Astrocyte (in vitro differentiated cells and primary cell): ENCODE results near the gene CYP2R1. TPM values are rescaled to one million over a fixed set of nuclear protein-coding genes. Genes with fewer than 3 reads are reported as not detected.

Source experiments
- DNase-seq: peaks from one replicate; pipeline ENCODE4 v3.0.0-alpha.2; 2010; ENCODE audit warnings: low read depth
- FAIRE-seq: peaks from 2 replicates; lab custom pipeline; 2011; peaks lifted over from hg19 to GRCh38; lab: Jason Lieb, UNC
- H2AFZ ChIP-seq: 2 replicates; pipeline ENCODE4 v1.6.0; 2012; ENCODE audit warnings: low read depth, low read length, inconsistent platforms
- H3K27ac ChIP-seq: 2 replicates; pipeline ENCODE4 v1.5.1; 2011; ENCODE audit warnings: low read depth, low read length, inconsistent platforms
- H3K27me3 ChIP-seq: 2 replicates; pipeline ENCODE4 v1.6.0; 2011; ENCODE audit warnings: low read length, inconsistent platforms; ENCODE audit not compliant: insufficient read depth
- H3K36me3 ChIP-seq: 2 replicates; pipeline ENCODE4 v1.5.1; 2011; ENCODE audit warnings: low read length, inconsistent platforms; ENCODE audit not compliant: insufficient read depth
- H3K4me1 ChIP-seq: 2 replicates; pipeline ENCODE4 v1.5.1; 2011; ENCODE audit warnings: low read length, inconsistent platforms; ENCODE audit not compliant: insufficient read depth
- H3K4me2 ChIP-seq: 2 replicates; pipeline ENCODE4 v1.6.0; 2012; ENCODE audit warnings: low read length, inconsistent platforms
- H3K4me3 ChIP-seq: 2 replicates; pipeline ENCODE4 v1.5.1; 2011; ENCODE audit warnings: low read depth, mild to moderate bottlenecking, low read length, inconsistent platforms; ENCODE audit not compliant: insufficient read depth
- H3K79me2 ChIP-seq: 2 replicates; pipeline ENCODE4 v1.6.0; 2012; ENCODE audit warnings: mild to moderate bottlenecking, low read length, inconsistent platforms; ENCODE audit not compliant: insufficient read depth
- H3K9ac ChIP-seq: 2 replicates; pipeline ENCODE4 v1.6.0; 2012; ENCODE audit warnings: mild to moderate bottlenecking, low read length, inconsistent platforms
- H3K9me3 ChIP-seq: 2 replicates; pipeline ENCODE4 v1.5.1; 2012; ENCODE audit warnings: low read depth, mild to moderate bottlenecking, low read length, inconsistent platforms; ENCODE audit not compliant: insufficient read depth
- H4K20me1 ChIP-seq: 2 replicates; pipeline ENCODE4 v1.6.0; 2012; ENCODE audit warnings: low read length, inconsistent platforms; ENCODE audit not compliant: insufficient read depth
- H3K27ac Mint-ChIP-seq: one replicate; pipeline ENCODE4 v1.8.0; 2021; ENCODE audit warnings: mild to moderate bottlenecking, mixed read lengths; ENCODE audit not compliant: unreplicated experiment
- H3K27me3 Mint-ChIP-seq: one replicate; pipeline ENCODE4 v1.8.0; 2021; ENCODE audit warnings: low read depth, mixed read lengths; ENCODE audit not compliant: unreplicated experiment
- H3K36me3 Mint-ChIP-seq: one replicate; pipeline ENCODE4 v1.8.0; 2021; ENCODE audit warnings: low read depth, mixed read lengths; ENCODE audit not compliant: unreplicated experiment
- H3K4me1 Mint-ChIP-seq: one replicate; pipeline ENCODE4 v1.8.0; 2021; ENCODE audit warnings: low read depth, mixed read lengths; ENCODE audit not compliant: unreplicated experiment
- H3K4me3 Mint-ChIP-seq: one replicate; pipeline ENCODE4 v1.8.0; 2021; ENCODE audit warnings: mild to moderate bottlenecking, moderate library complexity, mixed read lengths; ENCODE audit not compliant: unreplicated experiment
- H3K9me3 Mint-ChIP-seq: one replicate; pipeline ENCODE4 v1.8.0; 2021; ENCODE audit warnings: mild to moderate bottlenecking, mixed read lengths; ENCODE audit not compliant: unreplicated experiment
- EZH2 ChIP-seq: IDR thresholded peaks from 2 replicates; pipeline ENCODE4 v1.6.1; 2012; ENCODE audit warnings: mild to moderate bottlenecking, low read length, inconsistent platforms; ENCODE audit not compliant: insufficient read depth
- total RNA-seq: library from RNA; stranded (reverse); gene quantifications from 2 replicates; pipeline ENCODE4 v1.2.1, GENCODE V29; 2021
- TF ChIP-seq, protein P1 (sequence below): IDR thresholded peaks from 2 replicates; pipeline ENCODE4 v1.5.1; 2011; ENCODE audit warnings: low read depth, mild to moderate bottlenecking, inconsistent platforms, low read length, moderate library complexity; ENCODE audit not compliant: insufficient read depth

Gene CYP2R1
- total RNA-seq, 1 donor from 2014 or later: 9.9 TPM

- Histone ChIP-seq H2AFZ (no peak overlapping the region), H3K36me3 (no peaks in the 10 kb centered on the region), H3K9ac (no peak overlapping the region), H3K4me2 (no peak overlapping the region), H3K27ac (no peak overlapping the region), H3K79me2 (no peaks in the 10 kb centered on the region), H3K27me3 (no peaks in the 10 kb centered on the region), H4K20me1 (no peaks in the 10 kb centered on the region), H3K4me3 (no peak overlapping the region), H3K4me1 (no peaks in the 10 kb centered on the region), H3K9me3 (no peaks in the 10 kb centered on the region)
- no peak for FAIRE-seq
- TF ChIP-seq, protein P1, sequence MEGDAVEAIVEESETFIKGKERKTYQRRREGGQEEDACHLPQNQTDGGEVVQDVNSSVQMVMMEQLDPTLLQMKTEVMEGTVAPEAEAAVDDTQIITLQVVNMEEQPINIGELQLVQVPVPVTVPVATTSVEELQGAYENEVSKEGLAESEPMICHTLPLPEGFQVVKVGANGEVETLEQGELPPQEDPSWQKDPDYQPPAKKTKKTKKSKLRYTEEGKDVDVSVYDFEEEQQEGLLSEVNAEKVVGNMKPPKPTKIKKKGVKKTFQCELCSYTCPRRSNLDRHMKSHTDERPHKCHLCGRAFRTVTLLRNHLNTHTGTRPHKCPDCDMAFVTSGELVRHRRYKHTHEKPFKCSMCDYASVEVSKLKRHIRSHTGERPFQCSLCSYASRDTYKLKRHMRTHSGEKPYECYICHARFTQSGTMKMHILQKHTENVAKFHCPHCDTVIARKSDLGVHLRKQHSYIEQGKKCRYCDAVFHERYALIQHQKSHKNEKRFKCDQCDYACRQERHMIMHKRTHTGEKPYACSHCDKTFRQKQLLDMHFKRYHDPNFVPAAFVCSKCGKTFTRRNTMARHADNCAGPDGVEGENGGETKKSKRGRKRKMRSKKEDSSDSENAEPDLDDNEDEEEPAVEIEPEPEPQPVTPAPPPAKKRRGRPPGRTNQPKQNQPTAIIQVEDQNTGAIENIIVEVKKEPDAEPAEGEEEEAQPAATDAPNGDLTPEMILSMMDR: no peak
- no peak for TF ChIP-seq EZH2
- Mint-ChIP-seq H3K4me3 (no peak overlapping the region), H3K4me1 (no peaks in the 10 kb centered on the region), H3K36me3 (no peaks in the 10 kb centered on the region), H3K27ac (no peak overlapping the region), H3K9me3 (peaks cover 3% of the 10 kb centered on the region), H3K27me3 (no peaks in the 10 kb centered on the region)
- DNase-seq: no peak
These were observed 36.1 kb downstream of the CYP2R1 start for GRCh38 chr11:14855890-14856289.

GRCh38 chr11:14854057-14854456 lies 38.0 kb downstream of the CYP2R1 start:
- no peaks in the 10 kb centered on the region for H3K9me3 ChIP-seq
- no peaks in the 10 kb centered on the region for H3K27me3 Mint-ChIP-seq
- H3K27me3 ChIP-seq: no peaks in the 10 kb centered on the region
- no peaks in the 10 kb centered on the region for H3K79me2 ChIP-seq
- DNase-seq (no peak), FAIRE-seq (no peak)
- no peak overlapping the region for H3K4me3 ChIP-seq
- H3K9me3 Mint-ChIP-seq: peaks cover 3% of the 10 kb centered on the region
- H3K36me3 Mint-ChIP-seq: no peaks in the 10 kb centered on the region
- no peak overlapping the region for H2AFZ ChIP-seq
- no peaks in the 10 kb centered on the region for H3K36me3 ChIP-seq
- H3K27ac Mint-ChIP-seq: no peak overlapping the region
- H3K4me1 ChIP-seq: no peaks in the 10 kb centered on the region
- TF ChIP-seq, protein P1: no peak
- TF ChIP-seq EZH2: no peak
- H4K20me1 ChIP-seq: no peaks in the 10 kb centered on the region
- H3K4me3 Mint-ChIP-seq: no peak overlapping the region
- H3K4me2 ChIP-seq: no peak overlapping the region
- no peak overlapping the region for H3K9ac ChIP-seq
- no peaks in the 10 kb centered on the region for H3K4me1 Mint-ChIP-seq
- no peak overlapping the region for H3K27ac ChIP-seq

DNA sequence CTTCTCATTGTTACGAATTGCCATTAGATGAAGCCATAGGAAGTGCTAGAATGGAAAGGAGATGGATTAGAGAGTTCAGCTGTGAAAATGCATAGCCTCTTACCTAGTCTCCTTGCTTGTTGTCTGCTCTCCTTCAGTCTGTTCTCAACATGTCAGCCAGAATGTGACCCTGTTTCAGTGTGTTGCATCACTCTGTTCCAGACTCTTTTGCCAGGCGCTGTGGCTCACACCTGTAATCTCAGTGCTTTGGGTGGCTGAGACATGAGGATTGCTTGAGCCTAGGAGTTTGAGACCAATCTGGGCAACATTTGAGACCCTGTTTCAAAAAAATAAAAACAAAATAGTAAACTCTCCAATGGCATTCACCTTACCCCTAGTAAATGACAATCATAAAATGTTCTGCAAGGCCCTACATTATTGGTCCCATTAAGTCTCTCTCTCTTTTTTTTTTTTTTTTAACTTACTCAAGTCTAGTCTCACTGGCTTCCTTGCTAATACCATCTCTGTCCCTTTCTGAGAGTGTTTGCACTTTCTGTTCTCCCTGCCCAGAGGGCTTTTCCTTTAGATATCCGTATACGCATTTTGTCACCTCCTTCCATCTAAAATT lies 39.4 kb downstream of the CYP2R1 start:
- no peaks in the 10 kb centered on the region for H3K4me1 ChIP-seq
- no peak for FAIRE-seq
- no peak overlapping the region for H2AFZ ChIP-seq
- no peaks in the 10 kb centered on the region for H4K20me1 ChIP-seq
- no peaks in the 10 kb centered on the region for H3K79me2 ChIP-seq
- H3K27me3 Mint-ChIP-seq: no peaks in the 10 kb centered on the region
- no peaks in the 10 kb centered on the region for H3K4me1 Mint-ChIP-seq
- H3K36me3 ChIP-seq: no peaks in the 10 kb centered on the region
- H3K4me3 ChIP-seq: no peak overlapping the region
- DNase-seq: no peak
- H3K9me3 ChIP-seq: no peaks in the 10 kb centered on the region
- no peak for TF ChIP-seq EZH2
- TF ChIP-seq, protein P1: no peak
- H3K9ac ChIP-seq: no peak overlapping the region
- H3K27ac ChIP-seq: no peak overlapping the region
- no peaks in the 10 kb centered on the region for H3K36me3 Mint-ChIP-seq
- H3K27ac Mint-ChIP-seq: peak overlapping the region; percentile 28
- no peaks in the 10 kb centered on the region for H3K27me3 ChIP-seq
- H3K4me3 Mint-ChIP-seq: no peak overlapping the region
- H3K9me3 Mint-ChIP-seq: peaks cover 6% of the 10 kb centered on the region
- no peak overlapping the region for H3K4me2 ChIP-seq
